ENCODE data around the gene C15orf62.

The C15orf62 gene

DNA sequence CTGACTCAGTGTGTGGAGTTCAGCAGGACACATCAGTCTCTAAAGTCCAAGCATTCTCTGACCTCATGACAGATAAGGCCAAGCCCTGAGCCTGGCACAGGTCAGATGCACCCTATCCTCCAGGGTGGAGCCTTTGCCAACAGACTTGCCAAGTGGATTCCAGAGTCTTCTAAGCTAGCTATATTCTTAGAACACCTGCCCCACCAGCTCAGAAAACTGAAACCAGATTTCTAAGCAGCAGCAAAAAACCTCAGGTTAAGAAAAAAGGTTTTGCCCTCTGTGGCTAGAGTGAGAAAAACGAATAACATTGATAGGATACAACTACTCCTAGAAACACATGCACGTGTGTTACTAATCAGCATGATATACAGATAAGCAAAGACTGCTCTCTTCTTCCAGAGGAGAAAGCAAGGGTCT is 26.3 kb upstream of the C15orf62 start:
- H3K27ac ChIP-seq (ENCODE audit: insufficient read depth, low read depth, low read length, poor library complexity, severe bottlenecking), result no peak overlapping the region
- 95 to 96% methylated on average over 2 of the region's 2 CpGs for WGBS, 2 experiments

DNA sequence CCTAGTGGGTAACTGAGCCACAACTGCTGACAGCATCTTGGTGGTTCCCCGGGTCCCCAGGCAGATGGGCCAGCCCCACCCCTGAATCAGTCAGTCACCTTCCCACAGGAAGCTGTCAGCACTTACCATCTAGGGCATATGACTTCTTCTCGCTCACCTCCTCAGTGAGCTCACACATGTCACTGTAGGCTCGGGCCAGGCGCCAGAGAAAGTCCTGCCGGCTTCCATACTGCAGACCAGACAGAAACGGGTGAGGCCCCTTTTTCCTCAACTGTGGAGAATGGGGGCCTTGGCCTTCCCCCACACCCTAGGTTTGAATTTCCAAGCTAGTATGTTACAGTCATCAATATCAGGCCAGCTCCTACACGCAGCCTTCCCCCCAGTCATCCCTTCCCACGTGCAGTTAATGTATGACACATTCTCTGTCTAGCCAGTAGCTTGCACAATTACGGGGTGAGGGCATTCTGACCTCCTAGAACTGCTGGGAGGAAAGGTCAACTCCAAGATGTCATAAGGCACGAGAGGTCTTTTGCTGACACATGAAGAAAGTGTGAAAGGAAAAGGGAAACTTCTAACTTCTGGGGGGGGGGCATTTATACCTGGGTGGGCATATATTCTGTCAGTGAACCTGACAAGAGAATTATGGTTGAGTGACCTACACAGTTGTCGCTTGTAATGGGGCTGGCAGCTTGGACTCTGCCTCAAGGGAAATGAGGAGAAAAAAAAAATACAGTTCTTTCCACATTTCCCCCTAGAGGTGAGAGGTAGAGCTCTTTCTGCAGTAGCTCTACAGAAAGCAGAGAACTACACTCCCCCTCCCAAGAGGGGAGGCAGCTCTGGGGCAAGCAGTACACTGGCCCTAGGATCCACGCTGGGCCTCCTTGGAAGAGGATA is 25.6 kb upstream of the C15orf62 start:
- Histone ChIP-seq H3K4me1 (ENCODE audit: control insufficient read depth, insufficient read depth, low read length) (no peaks in the 10 kb centered on the region), H3K27ac (ENCODE audit: insufficient read depth, low read depth, low read length, poor library complexity, severe bottlenecking) (no peak overlapping the region), H3K9me3 (ENCODE audit: control insufficient read depth, low read length) (no peaks in the 10 kb centered on the region), H3K36me3 (ENCODE audit: control insufficient read depth, insufficient read depth, low read length) (peaks cover 15% of the 10 kb centered on the region), H3K27me3 (ENCODE audit: control insufficient read depth, insufficient read depth, low read length, poor library complexity, severe bottlenecking) (no peaks in the 10 kb centered on the region), H3K4me3 (ENCODE audit: insufficient read depth, low read depth, low read length) (no peak overlapping the region)
- 94 to 95% methylated on average over 12 of the region's 12 CpGs for WGBS, 2 experiments

More for the DNA sequence above, 26.3 kb upstream of the C15orf62 start:
- H3K4me1 ChIP-seq (ENCODE audit: control insufficient read depth, insufficient read depth, low read length), result no peaks in the 10 kb centered on the region
- H3K4me3 ChIP-seq (ENCODE audit: insufficient read depth, low read depth, low read length), result no peak overlapping the region
- H3K9me3 ChIP-seq (ENCODE audit: control insufficient read depth, low read length), result no peaks in the 10 kb centered on the region
- peaks cover 15% of the 10 kb centered on the region for H3K36me3 ChIP-seq (ENCODE audit: control insufficient read depth, insufficient read depth, low read length)
- H3K27me3 ChIP-seq (ENCODE audit: control insufficient read depth, insufficient read depth, low read length, poor library complexity, severe bottlenecking), result no peaks in the 10 kb centered on the region

DNA sequence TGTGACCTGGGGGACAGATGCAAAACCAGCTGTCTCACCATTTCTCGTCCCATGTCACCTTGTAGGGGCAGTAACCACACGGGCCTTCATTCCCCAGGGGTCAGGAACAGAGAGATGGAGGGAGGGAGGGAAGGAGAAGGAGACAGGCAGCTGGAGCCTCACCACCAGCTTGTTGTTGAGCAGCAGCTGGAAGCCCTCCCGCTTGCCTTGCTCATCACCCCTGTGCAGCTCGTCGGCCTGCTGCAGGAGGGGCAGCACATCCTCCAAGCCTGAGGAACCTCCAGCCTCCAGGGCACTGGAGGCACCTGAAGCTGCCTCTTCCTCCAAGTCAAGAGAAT is 25.0 kb upstream of the C15orf62 start:
- Histone ChIP-seq H3K4me1 (ENCODE audit: control insufficient read depth, insufficient read depth, low read length) (no peaks in the 10 kb centered on the region), H3K27me3 (ENCODE audit: control insufficient read depth, insufficient read depth, low read length, poor library complexity, severe bottlenecking) (no peaks in the 10 kb centered on the region), H3K27ac (ENCODE audit: insufficient read depth, low read depth, low read length, poor library complexity, severe bottlenecking) (peak overlapping the region; percentile 42), H3K36me3 (ENCODE audit: control insufficient read depth, insufficient read depth, low read length) (peaks cover 15% of the 10 kb centered on the region), H3K4me3 (ENCODE audit: insufficient read depth, low read depth, low read length) (no peak overlapping the region), H3K9me3 (ENCODE audit: control insufficient read depth, low read length) (no peaks in the 10 kb centered on the region)
- WGBS, 2 experiments, result 86% methylated on average over 5 of the region's 5 CpGs

DNA sequence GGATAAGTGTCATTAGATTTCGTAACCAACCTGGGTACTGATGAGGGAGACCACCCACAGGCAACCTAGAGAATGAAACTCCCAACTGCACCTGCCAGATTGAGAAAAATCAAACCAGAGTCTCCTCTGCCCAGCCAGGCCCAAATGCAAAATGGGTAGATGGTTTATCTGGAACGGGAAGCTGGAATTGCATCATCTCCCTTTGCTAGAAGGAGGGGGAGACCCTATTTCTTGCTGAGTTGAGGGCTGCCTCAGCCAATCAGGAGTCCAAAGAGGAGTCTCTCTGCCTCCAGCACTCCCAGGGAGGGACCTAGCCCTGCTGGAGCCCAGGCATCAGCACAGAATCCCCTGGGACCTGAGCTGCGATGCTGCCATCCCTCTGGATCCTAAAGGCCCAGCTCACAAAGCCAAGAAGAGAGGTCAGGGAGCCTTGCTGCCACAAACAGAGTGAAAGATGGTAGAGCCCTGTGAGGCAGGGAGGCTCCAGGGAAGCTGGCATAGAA is 22.8 kb upstream of the C15orf62 start:
- Histone ChIP-seq H3K36me3 (ENCODE audit: control insufficient read depth, insufficient read depth, low read length) (peaks cover 15% of the 10 kb centered on the region), H3K27me3 (ENCODE audit: control insufficient read depth, insufficient read depth, low read length, poor library complexity, severe bottlenecking) (no peaks in the 10 kb centered on the region), H3K27ac (ENCODE audit: insufficient read depth, low read depth, low read length, poor library complexity, severe bottlenecking) (no peak overlapping the region), H3K4me1 (ENCODE audit: control insufficient read depth, insufficient read depth, low read length) (no peaks in the 10 kb centered on the region), H3K4me3 (ENCODE audit: insufficient read depth, low read depth, low read length) (no peak overlapping the region), H3K9me3 (ENCODE audit: control insufficient read depth, low read length) (no peaks in the 10 kb centered on the region)
- 89 to 91% methylated on average over 3 of the region's 3 CpGs for WGBS, 2 experiments

DNA sequence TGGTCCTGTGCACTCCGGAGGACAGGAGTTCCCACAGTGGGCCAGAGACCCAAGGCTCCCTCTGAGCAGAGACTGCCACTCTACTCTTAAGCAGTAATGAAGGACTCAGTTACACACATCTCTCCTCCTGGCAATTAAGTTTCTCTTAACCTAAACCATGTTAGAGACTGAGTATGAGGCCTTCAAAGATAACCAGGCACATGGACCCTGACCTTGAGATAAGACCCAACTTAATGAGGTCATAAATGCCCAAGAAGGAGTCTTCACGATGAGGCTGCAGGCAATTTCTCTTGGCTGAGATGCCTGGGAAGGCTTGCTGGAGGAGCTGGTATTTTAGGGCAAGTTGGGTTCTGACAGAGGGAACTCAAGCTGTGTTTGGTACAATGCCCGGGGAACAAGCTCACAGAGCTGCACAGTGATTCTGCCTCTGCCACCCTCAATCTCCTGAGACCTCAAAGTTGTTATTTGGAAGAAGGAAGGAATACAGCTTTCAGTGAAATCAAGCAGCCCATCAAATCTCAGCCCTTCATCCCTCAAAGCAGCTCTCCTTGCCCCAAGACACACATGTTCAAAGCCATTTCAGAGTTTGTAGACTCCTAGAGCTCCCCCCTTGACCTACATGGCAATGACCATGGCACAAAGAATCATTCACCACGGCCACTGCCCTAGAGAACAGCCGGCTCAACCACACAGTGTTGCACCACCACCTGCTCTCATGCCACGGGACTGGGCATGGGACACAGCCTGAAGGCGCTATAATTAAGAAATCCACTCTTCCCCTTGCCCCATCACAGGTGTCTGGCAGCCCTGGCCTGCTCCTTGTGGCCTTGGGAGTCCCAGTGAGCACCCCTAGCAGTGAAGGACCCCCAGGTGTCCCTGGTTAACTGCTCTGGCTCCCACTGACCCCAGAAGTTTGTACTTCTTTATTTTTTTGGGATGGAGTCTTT is 21.8 kb upstream of the C15orf62 start:
- Histone ChIP-seq H3K27me3 (ENCODE audit: control insufficient read depth, insufficient read depth, low read length, poor library complexity, severe bottlenecking) (no peaks in the 10 kb centered on the region), H3K4me1 (ENCODE audit: control insufficient read depth, insufficient read depth, low read length) (no peaks in the 10 kb centered on the region), H3K36me3 (ENCODE audit: control insufficient read depth, insufficient read depth, low read length) (peaks cover 10% of the 10 kb centered on the region), H3K27ac (ENCODE audit: insufficient read depth, low read depth, low read length, poor library complexity, severe bottlenecking) (no peak overlapping the region), H3K9me3 (ENCODE audit: control insufficient read depth, low read length) (no peaks in the 10 kb centered on the region), H3K4me3 (ENCODE audit: insufficient read depth, low read depth, low read length) (no peak overlapping the region)
- WGBS, 2 experiments, result 88 to 92% methylated on average over 7 of the region's 7 CpGs

DNA sequence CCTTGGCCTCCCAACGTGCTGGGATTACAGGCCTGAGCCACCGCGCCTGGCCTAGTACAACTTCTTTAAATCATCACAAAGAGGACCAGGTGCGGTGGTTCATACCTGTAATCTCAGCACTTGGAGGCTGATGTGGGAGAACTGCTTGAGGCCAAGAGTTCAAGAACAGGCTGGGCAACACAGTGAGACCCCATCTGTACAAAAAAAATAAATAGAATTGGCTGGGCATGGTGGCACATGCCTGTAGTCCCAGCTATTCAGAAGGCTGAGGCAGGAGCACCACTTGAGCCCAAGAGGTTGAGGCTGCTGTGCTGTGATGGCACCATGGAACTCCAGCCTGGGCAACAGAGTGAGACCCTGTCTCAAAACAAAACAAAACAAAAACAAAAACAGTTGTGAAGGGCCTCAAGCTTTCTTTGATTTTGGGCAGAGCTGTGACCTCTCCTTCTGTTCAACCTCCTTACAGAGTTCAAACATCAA is 20.6 kb upstream of the C15orf62 start:
- no peak overlapping the region for H3K27ac ChIP-seq (ENCODE audit: insufficient read depth, low read depth, low read length, poor library complexity, severe bottlenecking)
- peaks cover 2% of the 10 kb centered on the region for H3K36me3 ChIP-seq (ENCODE audit: control insufficient read depth, insufficient read depth, low read length)
- H3K9me3 ChIP-seq (ENCODE audit: control insufficient read depth, low read length), result no peaks in the 10 kb centered on the region
- WGBS, 2 experiments, result 92 to 96% methylated on average over 4 of the region's 4 CpGs
- H3K27me3 ChIP-seq (ENCODE audit: control insufficient read depth, insufficient read depth, low read length, poor library complexity, severe bottlenecking), result no peaks in the 10 kb centered on the region
- H3K4me3 ChIP-seq (ENCODE audit: insufficient read depth, low read depth, low read length), result no peak overlapping the region
- no peaks in the 10 kb centered on the region for H3K4me1 ChIP-seq (ENCODE audit: control insufficient read depth, insufficient read depth, low read length)

DNA sequence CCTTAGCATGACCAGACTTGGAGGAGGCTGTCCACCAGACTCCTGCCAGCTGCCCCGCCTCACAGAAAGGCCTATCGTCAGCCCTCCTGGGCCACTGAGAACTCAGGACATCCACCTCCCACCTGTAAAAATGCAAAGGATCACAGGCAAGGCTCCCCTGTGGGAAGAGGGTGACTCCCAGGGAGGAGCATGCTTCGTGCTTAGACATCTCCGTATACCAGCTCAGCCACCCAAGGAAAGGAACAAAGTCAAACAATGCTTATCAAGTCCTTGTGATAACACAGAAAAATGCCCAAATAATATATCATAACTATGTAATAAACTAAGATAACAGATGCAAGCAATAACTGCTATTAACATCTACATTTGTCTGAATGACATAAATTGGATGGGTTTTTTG is 18.9 kb upstream of the C15orf62 start:
- Histone ChIP-seq H3K4me1 (ENCODE audit: control insufficient read depth, insufficient read depth, low read length) (no peaks in the 10 kb centered on the region), H3K9me3 (ENCODE audit: control insufficient read depth, low read length) (no peaks in the 10 kb centered on the region), H3K36me3 (ENCODE audit: control insufficient read depth, insufficient read depth, low read length) (no peaks in the 10 kb centered on the region), H3K27me3 (ENCODE audit: control insufficient read depth, insufficient read depth, low read length, poor library complexity, severe bottlenecking) (no peaks in the 10 kb centered on the region), H3K27ac (ENCODE audit: insufficient read depth, low read depth, low read length, poor library complexity, severe bottlenecking) (no peak overlapping the region), H3K4me3 (ENCODE audit: insufficient read depth, low read depth, low read length) (no peak overlapping the region)
- WGBS, 2 experiments, result 93 to 98% methylated on average over 4 of the region's 4 CpGs

DNA sequence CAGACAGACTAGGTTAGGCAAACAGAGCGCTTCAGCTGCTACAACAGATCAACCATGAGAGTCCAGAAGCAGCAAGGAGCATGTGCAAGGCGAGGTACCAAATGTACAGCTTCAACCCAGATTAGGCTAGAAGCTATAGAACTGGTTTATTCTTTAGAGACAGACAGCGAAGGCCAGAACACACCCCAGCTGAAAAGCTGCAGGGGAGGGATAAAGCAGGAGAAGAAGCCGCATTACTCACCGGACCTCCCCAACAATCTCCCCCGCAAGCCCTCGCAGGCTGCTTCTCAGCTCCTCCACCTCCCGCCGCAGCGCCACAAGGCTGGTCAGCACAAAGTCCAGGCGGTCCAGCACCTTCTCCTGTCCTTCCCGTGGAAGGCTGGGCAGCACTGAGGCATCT is 18.0 kb upstream of the C15orf62 start:
- Histone ChIP-seq H3K9me3 (ENCODE audit: control insufficient read depth, low read length) (no peaks in the 10 kb centered on the region), H3K4me3 (ENCODE audit: insufficient read depth, low read depth, low read length) (no peak overlapping the region), H3K4me1 (ENCODE audit: control insufficient read depth, insufficient read depth, low read length) (no peaks in the 10 kb centered on the region), H3K27me3 (ENCODE audit: control insufficient read depth, insufficient read depth, low read length, poor library complexity, severe bottlenecking) (no peaks in the 10 kb centered on the region), H3K36me3 (ENCODE audit: control insufficient read depth, insufficient read depth, low read length) (no peaks in the 10 kb centered on the region), H3K27ac (ENCODE audit: insufficient read depth, low read depth, low read length, poor library complexity, severe bottlenecking) (no peak overlapping the region)
- WGBS, 2 experiments, result 93 to 95% methylated on average over 12 of the region's 12 CpGs

DNA sequence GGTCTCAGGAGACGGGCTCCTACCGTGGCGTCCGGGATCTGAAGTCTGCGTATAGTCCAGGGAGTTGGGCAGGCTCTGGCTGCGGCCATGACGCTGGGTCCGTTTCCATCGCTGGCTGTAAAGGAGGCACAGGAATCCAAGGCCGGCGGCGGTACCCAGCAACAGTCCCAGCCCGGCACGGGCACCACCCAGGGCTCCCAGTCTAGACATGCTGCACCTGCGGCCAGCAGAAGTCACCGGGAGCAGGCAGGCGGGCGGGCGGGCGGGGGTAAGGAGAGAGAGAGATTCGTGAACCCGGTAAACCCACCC is 15.3 kb upstream of the C15orf62 start:
- WGBS, 2 experiments, result 4% methylated on average over 22 of the region's 22 CpGs
- H3K4me1 ChIP-seq (ENCODE audit: control insufficient read depth, insufficient read depth, low read length), result no peaks in the 10 kb centered on the region
- no peak overlapping the region for H3K27ac ChIP-seq (ENCODE audit: insufficient read depth, low read depth, low read length, poor library complexity, severe bottlenecking)
- no peaks in the 10 kb centered on the region for H3K36me3 ChIP-seq (ENCODE audit: control insufficient read depth, insufficient read depth, low read length)
- H3K27me3 ChIP-seq (ENCODE audit: control insufficient read depth, insufficient read depth, low read length, poor library complexity, severe bottlenecking), result no peaks in the 10 kb centered on the region
- peak overlapping the region; percentile 95 for H3K4me3 ChIP-seq (ENCODE audit: insufficient read depth, low read depth, low read length)
- no peaks in the 10 kb centered on the region for H3K9me3 ChIP-seq (ENCODE audit: control insufficient read depth, low read length)

Measured in ectodermal cell (in vitro differentiated cells).